ENCODE data around the gene PTGDS.

PTGDS gene

GRCh38 chr9:136952876-136953770, 24.2 kb upstream of the PTGDS start:
- Histone ChIP-seq H3K36me3 (ENCODE audit: control insufficient read depth, insufficient read depth, low read length) (no peaks in the 10 kb centered on the region), H3K9me3 (ENCODE audit: control insufficient read depth, insufficient read depth, low read depth, low read length) (no peaks in the 10 kb centered on the region), H3K9ac (ENCODE audit: low read length) (no peak overlapping the region), H3K27me3 (ENCODE audit: control insufficient read depth, insufficient read depth, low read length) (no peaks in the 10 kb centered on the region), H3K4me3 (ENCODE audit: low read depth, low read length) (no peak overlapping the region), H3K4me1 (ENCODE audit: control insufficient read depth, insufficient read depth, low read length) (peaks cover 8% of the 10 kb centered on the region; the same call in 1 of the 2 replicates), H3K27ac (ENCODE audit: low read depth, low read length) (no peak overlapping the region)

- Histone ChIP-seq H3K9me3 (ENCODE audit: control insufficient read depth, insufficient read depth, low read depth, low read length) (no peaks in the 10 kb centered on the region), H3K4me1 (ENCODE audit: control insufficient read depth, insufficient read depth, low read length) (peaks cover 7% of the 10 kb centered on the region; the same call in 1 of the 2 replicates), H3K9ac (ENCODE audit: low read length) (no peak overlapping the region), H3K36me3 (ENCODE audit: control insufficient read depth, insufficient read depth, low read length) (no peaks in the 10 kb centered on the region), H3K27me3 (ENCODE audit: control insufficient read depth, insufficient read depth, low read length) (no peaks in the 10 kb centered on the region), H3K4me3 (ENCODE audit: low read depth, low read length) (no peak overlapping the region), H3K27ac (ENCODE audit: low read depth, low read length) (no peak overlapping the region)
These were observed 23.5 kb upstream of the PTGDS start for GRCh38 chr9:136953771-136954269.

GRCh38 chr9:136954270-136955083, 22.8 kb upstream of the PTGDS start:
- Histone ChIP-seq H3K27me3 (ENCODE audit: control insufficient read depth, insufficient read depth, low read length) (no peaks in the 10 kb centered on the region), H3K9me3 (ENCODE audit: control insufficient read depth, insufficient read depth, low read depth, low read length) (no peaks in the 10 kb centered on the region), H3K36me3 (ENCODE audit: control insufficient read depth, insufficient read depth, low read length) (no peaks in the 10 kb centered on the region), H3K4me3 (ENCODE audit: low read depth, low read length) (no peak overlapping the region), H3K9ac (ENCODE audit: low read length) (no peak overlapping the region), H3K27ac (ENCODE audit: low read depth, low read length) (no peak overlapping the region), H3K4me1 (ENCODE audit: control insufficient read depth, insufficient read depth, low read length) (peaks cover 7% of the 10 kb centered on the region; the same call in 1 of the 2 replicates)

GRCh38 chr9:136955202-136955942, 21.9 kb upstream of the PTGDS start:
- no peaks in the 10 kb centered on the region for H3K9me3 ChIP-seq (ENCODE audit: control insufficient read depth, insufficient read depth, low read depth, low read length)
- H3K9ac ChIP-seq (ENCODE audit: low read length) = no peak overlapping the region
- no peak overlapping the region for H3K27ac ChIP-seq (ENCODE audit: low read depth, low read length)
- H3K36me3 ChIP-seq (ENCODE audit: control insufficient read depth, insufficient read depth, low read length) = no peaks in the 10 kb centered on the region
- peaks cover 4% of the 10 kb centered on the region; the same call in 1 of the 2 replicates for H3K4me1 ChIP-seq (ENCODE audit: control insufficient read depth, insufficient read depth, low read length)
- no peaks in the 10 kb centered on the region for H3K27me3 ChIP-seq (ENCODE audit: control insufficient read depth, insufficient read depth, low read length)
- no peak overlapping the region for H3K4me3 ChIP-seq (ENCODE audit: low read depth, low read length)

GRCh38 chr9:136955943-136956335, 21.4 kb upstream of the PTGDS start:
- no peaks in the 10 kb centered on the region for H3K36me3 ChIP-seq (ENCODE audit: control insufficient read depth, insufficient read depth, low read length)
- no peak overlapping the region for H3K27ac ChIP-seq (ENCODE audit: low read depth, low read length)
- H3K9me3 ChIP-seq (ENCODE audit: control insufficient read depth, insufficient read depth, low read depth, low read length) = no peaks in the 10 kb centered on the region
- no peaks in the 10 kb centered on the region for H3K27me3 ChIP-seq (ENCODE audit: control insufficient read depth, insufficient read depth, low read length)
- H3K9ac ChIP-seq (ENCODE audit: low read length) = no peak overlapping the region
- no peak overlapping the region for H3K4me3 ChIP-seq (ENCODE audit: low read depth, low read length)
- H3K4me1 ChIP-seq (ENCODE audit: control insufficient read depth, insufficient read depth, low read length) = no peaks in the 10 kb centered on the region

GRCh38 chr9:136956604-136957003, 20.7 kb upstream of the PTGDS start:
- H3K27ac ChIP-seq (ENCODE audit: low read depth, low read length) = no peak overlapping the region
- H3K4me1 ChIP-seq (ENCODE audit: control insufficient read depth, insufficient read depth, low read length) = no peaks in the 10 kb centered on the region
- no peak overlapping the region for H3K9ac ChIP-seq (ENCODE audit: low read length)
- H3K4me3 ChIP-seq (ENCODE audit: low read depth, low read length) = no peak overlapping the region
- H3K27me3 ChIP-seq (ENCODE audit: control insufficient read depth, insufficient read depth, low read length) = no peaks in the 10 kb centered on the region
- no peaks in the 10 kb centered on the region for H3K36me3 ChIP-seq (ENCODE audit: control insufficient read depth, insufficient read depth, low read length)
- no peaks in the 10 kb centered on the region for H3K9me3 ChIP-seq (ENCODE audit: control insufficient read depth, insufficient read depth, low read depth, low read length)

GRCh38 chr9:136957461-136957860, 19.8 kb upstream of the PTGDS start:
- Histone ChIP-seq H3K27me3 (ENCODE audit: control insufficient read depth, insufficient read depth, low read length) (no peaks in the 10 kb centered on the region), H3K36me3 (ENCODE audit: control insufficient read depth, insufficient read depth, low read length) (no peaks in the 10 kb centered on the region), H3K9ac (ENCODE audit: low read length) (no peak overlapping the region), H3K9me3 (ENCODE audit: control insufficient read depth, insufficient read depth, low read depth, low read length) (no peaks in the 10 kb centered on the region), H3K4me3 (ENCODE audit: low read depth, low read length) (no peak overlapping the region), H3K4me1 (ENCODE audit: control insufficient read depth, insufficient read depth, low read length) (no peaks in the 10 kb centered on the region), H3K27ac (ENCODE audit: low read depth, low read length) (no peak overlapping the region)

GRCh38 chr9:136957901-136958300, 19.4 kb upstream of the PTGDS start:
- H3K36me3 ChIP-seq (ENCODE audit: control insufficient read depth, insufficient read depth, low read length) = no peaks in the 10 kb centered on the region
- H3K27ac ChIP-seq (ENCODE audit: low read depth, low read length) = no peak overlapping the region
- no peaks in the 10 kb centered on the region for H3K9me3 ChIP-seq (ENCODE audit: control insufficient read depth, insufficient read depth, low read depth, low read length)
- no peak overlapping the region for H3K4me3 ChIP-seq (ENCODE audit: low read depth, low read length)
- no peak overlapping the region for H3K9ac ChIP-seq (ENCODE audit: low read length)
- H3K27me3 ChIP-seq (ENCODE audit: control insufficient read depth, insufficient read depth, low read length) = no peaks in the 10 kb centered on the region
- H3K4me1 ChIP-seq (ENCODE audit: control insufficient read depth, insufficient read depth, low read length) = no peaks in the 10 kb centered on the region

- Histone ChIP-seq H3K36me3 (ENCODE audit: control insufficient read depth, insufficient read depth, low read length) (no peaks in the 10 kb centered on the region), H3K9me3 (ENCODE audit: control insufficient read depth, insufficient read depth, low read depth, low read length) (no peaks in the 10 kb centered on the region), H3K9ac (ENCODE audit: low read length) (no peak overlapping the region), H3K4me3 (ENCODE audit: low read depth, low read length) (no peak overlapping the region), H3K27ac (ENCODE audit: low read depth, low read length) (no peak overlapping the region), H3K27me3 (ENCODE audit: control insufficient read depth, insufficient read depth, low read length) (no peaks in the 10 kb centered on the region), H3K4me1 (ENCODE audit: control insufficient read depth, insufficient read depth, low read length) (no peaks in the 10 kb centered on the region)
These were observed 18.8 kb upstream of the PTGDS start for GRCh38 chr9:136958473-136958872.

GRCh38 chr9:136958898-136959850, 18.1 kb upstream of the PTGDS start:
- Histone ChIP-seq H3K36me3 (ENCODE audit: control insufficient read depth, insufficient read depth, low read length) (no peaks in the 10 kb centered on the region), H3K9me3 (ENCODE audit: control insufficient read depth, insufficient read depth, low read depth, low read length) (no peaks in the 10 kb centered on the region), H3K9ac (ENCODE audit: low read length) (no peak overlapping the region), H3K4me1 (ENCODE audit: control insufficient read depth, insufficient read depth, low read length) (no peaks in the 10 kb centered on the region), H3K27me3 (ENCODE audit: control insufficient read depth, insufficient read depth, low read length) (no peaks in the 10 kb centered on the region), H3K27ac (ENCODE audit: low read depth, low read length) (no peak overlapping the region), H3K4me3 (ENCODE audit: low read depth, low read length) (no peak overlapping the region)

All from HUES6 (cell line).